Left kidney (tissue), 2 donors: ENCODE measurements around the gene EXOC6B. TPM values are rescaled to one million over a fixed set of nuclear protein-coding genes. Genes with fewer than 3 reads are reported as not detected.

Experiments
- DNase-seq: peaks from one replicate; pipeline ENCODE4 v3.0.0-alpha.2; 2013
- polyA plus RNA-seq: library from polyadenylated mRNA; unstranded; fragments of 120-200 nt; gene quantifications from one replicate; pipeline ENCODE4 v1.2.1, GENCODE V29; 2013; ENCODE audit not compliant: insufficient read length

The EXOC6B gene
- polyA plus RNA-seq, 1 donor, result 25.0 TPM

- DNase-seq, result no peak
Observed at GRCh38 chr2:72361042-72361441, 464.8 kb downstream of the EXOC6B start.

- no peak for DNase-seq
Observed at GRCh38 chr2:72350852-72351251, 475.0 kb downstream of the EXOC6B start.

- DNase-seq, result no peak
Observed at GRCh38 chr2:72349016-72349415, 476.8 kb downstream of the EXOC6B start.

GRCh38 chr2:72347081-72347480 is 478.8 kb downstream of the EXOC6B start:
- no peak for DNase-seq

- DNase-seq, result no peak
Observed at GRCh38 chr2:72341639-72342038, 484.2 kb downstream of the EXOC6B start.

- no peak for DNase-seq
Observed at GRCh38 chr2:72340665-72341064, 485.2 kb downstream of the EXOC6B start.

GRCh38 chr2:72338076-72338475 is 487.8 kb downstream of the EXOC6B start:
- no peak for DNase-seq

GRCh38 chr2:72332720-72333119 is 493.1 kb downstream of the EXOC6B start:
- DNase-seq, result no peak

- DNase-seq, result peak; percentile 25
Observed at GRCh38 chr2:72330652-72331051, 495.2 kb downstream of the EXOC6B start.

- no peak for DNase-seq
Observed at GRCh38 chr2:72326759-72327158, 499.1 kb downstream of the EXOC6B start.

GRCh38 chr2:72325592-72326422 is 500.0 kb downstream of the EXOC6B start:
- no peak for DNase-seq

- no peak for DNase-seq
Observed at GRCh38 chr2:72316774-72317173, 509.1 kb downstream of the EXOC6B start.

GRCh38 chr2:72300147-72300684 is 525.6 kb downstream of the EXOC6B start:
- DNase-seq, result no peak

GRCh38 chr2:72293620-72294019 is 532.2 kb downstream of the EXOC6B start:
- no peak for DNase-seq

- DNase-seq, result no peak
Observed at GRCh38 chr2:72292433-72292832, 533.4 kb downstream of the EXOC6B start.

- DNase-seq, result no peak
Observed at GRCh38 chr2:72291059-72291458, 534.8 kb downstream of the EXOC6B start.

- DNase-seq, result no peak
Observed at GRCh38 chr2:72289736-72290135, 536.1 kb downstream of the EXOC6B start.

- no peak for DNase-seq
Observed at GRCh38 chr2:72289283-72289682, 536.5 kb downstream of the EXOC6B start.

GRCh38 chr2:72278046-72278445 is 547.8 kb downstream of the EXOC6B start:
- DNase-seq, result no peak

- DNase-seq, result no peak
Observed at GRCh38 chr2:72276876-72277275, 549.0 kb downstream of the EXOC6B start.

GRCh38 chr2:72276356-72276755 is 549.5 kb downstream of the EXOC6B start:
- no peak for DNase-seq

- DNase-seq, result no peak
Observed at GRCh38 chr2:72275084-72275483, 550.7 kb downstream of the EXOC6B start.

GRCh38 chr2:72274380-72274797 is 551.4 kb downstream of the EXOC6B start:
- no peak for DNase-seq

GRCh38 chr2:72273384-72273783 is 552.4 kb downstream of the EXOC6B start:
- no peak for DNase-seq
